Fibroblast of lung (primary cell): Measurements from ENCODE around the gene RASA3. TPM values are rescaled to one million over a fixed set of nuclear protein-coding genes. Genes with fewer than 3 reads are reported as not detected.

Source experiments
- DNase-seq, 2 donors: peaks; one replicate each; pipeline versions ENCODE4 v3.0.0 to v3.0.0-alpha.2; 2010; ENCODE audit warnings: low read depth in 2 of 2
- H2AFZ ChIP-seq: 2 replicates; pipeline ENCODE4 v1.5.1; 2012; ENCODE audit warnings: low read length, control low read depth, inconsistent platforms
- H3K27ac ChIP-seq: 2 replicates; pipeline ENCODE4 v1.5.1; 2011; ENCODE audit warnings: low read length, control low read depth; ENCODE audit not compliant: insufficient read depth
- H3K27me3 ChIP-seq: 2 replicates; pipeline ENCODE4 v1.5.1; 2011; ENCODE audit warnings: mild to moderate bottlenecking, low read length; ENCODE audit not compliant: control insufficient read depth, insufficient read depth
- H3K36me3 ChIP-seq: 2 replicates; pipeline ENCODE4 v1.5.1; 2011; ENCODE audit warnings: low read length; ENCODE audit not compliant: control insufficient read depth, insufficient read depth
- H3K4me1 ChIP-seq: 2 replicates; pipeline ENCODE4 v1.5.1; 2011; ENCODE audit warnings: low read length; ENCODE audit not compliant: control insufficient read depth, insufficient read depth; ENCODE audit errors: extremely low read depth
- H3K4me2 ChIP-seq: 2 replicates; pipeline ENCODE4 v1.5.1; 2011; ENCODE audit warnings: low read length, control low read depth; ENCODE audit not compliant: insufficient read depth; ENCODE audit errors: extremely low read depth
- H3K4me3 ChIP-seq, 4 experiments: fragments of 200-600 bp in 1 of 4; sonication (generic) in 1 of 4; replicated peaks in 1 of 4; 2 replicates each; pipeline ENCODE4 v1.5.1; 2011 to 2016; ENCODE audit warnings: low read length in 4 of 4, low read depth in 3 of 4, mild to moderate bottlenecking in 3 of 4, control low read depth in 2 of 4, inconsistent platforms in 1 of 4, mixed read lengths in 1 of 4; ENCODE audit not compliant: insufficient read depth in 1 of 4; ENCODE audit errors: control extremely low read depth in 1 of 4
- H3K79me2 ChIP-seq: 2 replicates; pipeline ENCODE4 v1.5.1; 2012; ENCODE audit warnings: mild to moderate bottlenecking, low read length, inconsistent platforms; ENCODE audit not compliant: control insufficient read depth, insufficient read depth
- H3K9ac ChIP-seq: 2 replicates; pipeline ENCODE4 v1.5.1; 2011; ENCODE audit warnings: mild to moderate bottlenecking, low read length, control low read depth; ENCODE audit not compliant: insufficient read depth
- H3K9me3 ChIP-seq: 2 replicates; pipeline ENCODE4 v1.5.1; 2012; ENCODE audit warnings: low read depth, low read length; ENCODE audit not compliant: control insufficient read depth, insufficient read depth
- H4K20me1 ChIP-seq: 2 replicates; pipeline ENCODE4 v1.5.1; 2011; ENCODE audit warnings: low read length; ENCODE audit not compliant: control insufficient read depth, insufficient read depth; ENCODE audit errors: extremely low read depth
- CTCF ChIP-seq, 2 donors: IDR thresholded peaks in 1 of 2; conservative IDR thresholded peaks in 1 of 2; 1 replicate in 1 of 2; 2 replicates in 1 of 2; pipeline ENCODE4 v1.5.1; 2011 to 2012; ENCODE audit warnings: low read length in 2 of 2, control low read depth in 1 of 2, inconsistent platforms in 1 of 2, low read depth in 1 of 2, mild to moderate bottlenecking in 1 of 2
- EZH2 ChIP-seq: IDR thresholded peaks from 2 replicates; pipeline ENCODE4 v1.5.1; 2012; ENCODE audit warnings: low read length, control low read depth, mild to moderate bottlenecking; ENCODE audit errors: missing control alignments
- polyA plus RNA-seq, 2 donors: library from polyadenylated mRNA; depleted of rRNA in 1 of 2; stranded (reverse) in 1 of 2; unstranded in 1 of 2; fragments of >200 nt; gene quantifications; 2 replicates each; pipeline ENCODE4 v1.2.1, GENCODE V29; 2011 to 2012; ENCODE audit warnings: missing spikeins in 1 of 2
- total RNA-seq: library from RNA; depleted of rRNA; stranded (reverse); fragments of >200 nt; gene quantifications from 2 replicates; pipeline ENCODE4 v1.2.1, GENCODE V29; 2014

RASA3 gene
- total and polyA plus RNA-seq, 2 donors (not counting 1 experiment from before 2014, with no cell fraction given) = 26.6 to 31.1 TPM

GRCh38 chr13:113937073-113937472, 195.3 kb downstream of the RASA3 start:
- Histone ChIP-seq H4K20me1 (no peaks in the 10 kb centered on the region), H3K27ac (no peak overlapping the region), H3K4me2 (no peak overlapping the region), H3K9me3 (no peaks in the 10 kb centered on the region), H2AFZ (no peak overlapping the region), H3K27me3 (no peaks in the 10 kb centered on the region), H3K36me3 (no peaks in the 10 kb centered on the region), H3K79me2 (no peaks in the 10 kb centered on the region), H3K4me3 (no peak overlapping the region), H3K9ac (no peak overlapping the region), H3K4me1 (peaks cover 6% of the 10 kb centered on the region)
- TF ChIP-seq EZH2 = no peak
- TF ChIP-seq CTCF (conservative IDR thresholded peaks at IDR 0.05 in 1 of 2, IDR thresholded peaks at IDR 0.05 in 1 of 2; ENCODE audit: low read depth in 1 of 2, low read length in 2 of 2) = no peak
- no peak for DNase-seq

- no peak overlapping the region for H3K9ac ChIP-seq
- peaks cover 6% of the 10 kb centered on the region for H3K4me1 ChIP-seq
- no peak overlapping the region for H3K4me3 ChIP-seq
- H3K36me3 ChIP-seq = no peaks in the 10 kb centered on the region
- no peak overlapping the region for H3K4me2 ChIP-seq
- no peaks in the 10 kb centered on the region for H3K27me3 ChIP-seq
- no peaks in the 10 kb centered on the region for H3K79me2 ChIP-seq
- H3K27ac ChIP-seq = no peak overlapping the region
- H3K9me3 ChIP-seq = no peaks in the 10 kb centered on the region
- no peak for DNase-seq
- no peak overlapping the region for H2AFZ ChIP-seq
- TF ChIP-seq CTCF (conservative IDR thresholded peaks at IDR 0.05 in 1 of 2, IDR thresholded peaks at IDR 0.05 in 1 of 2; ENCODE audit: low read depth in 1 of 2, low read length in 2 of 2) (no peak), EZH2 (no peak)
- no peaks in the 10 kb centered on the region for H4K20me1 ChIP-seq
Measured at GRCh38 chr13:113936166-113936965, 196.1 kb downstream of the RASA3 start.

GRCh38 chr13:113935001-113935844, 197.2 kb downstream of the RASA3 start:
- H3K9ac ChIP-seq = no peak overlapping the region
- TF ChIP-seq EZH2 (no peak), CTCF (conservative IDR thresholded peaks at IDR 0.05 in 1 of 2, IDR thresholded peaks at IDR 0.05 in 1 of 2; ENCODE audit: low read depth in 1 of 2, low read length in 2 of 2) (no peak)
- H3K27me3 ChIP-seq = no peaks in the 10 kb centered on the region
- H2AFZ ChIP-seq = no peak overlapping the region
- H3K27ac ChIP-seq = no peak overlapping the region
- no peaks in the 10 kb centered on the region for H4K20me1 ChIP-seq
- H3K4me2 ChIP-seq = no peak overlapping the region
- no peak overlapping the region for H3K4me3 ChIP-seq
- no peaks in the 10 kb centered on the region for H3K79me2 ChIP-seq
- no peaks in the 10 kb centered on the region for H3K9me3 ChIP-seq
- H3K4me1 ChIP-seq = peaks cover 6% of the 10 kb centered on the region
- no peak for DNase-seq
- H3K36me3 ChIP-seq = no peaks in the 10 kb centered on the region
